Activated CD8-positive, alpha-beta memory T cell treated with anti-CD3 and anti-CD28 coated beads for 24 hours (primary cell): ENCODE measurements around the gene COQ8A.

Experiments used
- DNase-seq: peaks from one replicate; pipeline ENCODE4 v3.0.0-alpha.2; 2020

Gene COQ8A

GRCh38 chr1:226974544-226975258 lies 34.6 kb downstream of the COQ8A start:
- DNase-seq = no peak

GRCh38 chr1:226975259-226976250 lies 35.5 kb downstream of the COQ8A start:
- no peak for DNase-seq

GRCh38 chr1:226976276-226976977 lies 36.3 kb downstream of the COQ8A start:
- DNase-seq = no peak

GRCh38 chr1:226976978-226977642 lies 37.0 kb downstream of the COQ8A start:
- DNase-seq = no peak

- DNase-seq = no peak
Measured at GRCh38 chr1:226977643-226978431, 37.7 kb downstream of the COQ8A start.

GRCh38 chr1:226978432-226979114 lies 38.5 kb downstream of the COQ8A start:
- no peak for DNase-seq

- DNase-seq = no peak
Measured at GRCh38 chr1:226979115-226979516, 39.0 kb downstream of the COQ8A start.

- no peak for DNase-seq
Measured at GRCh38 chr1:226979517-226980121, 39.5 kb downstream of the COQ8A start.

GRCh38 chr1:226980122-226980560 lies 40.0 kb downstream of the COQ8A start:
- DNase-seq = peak; percentile 48

- peak; percentile 45 for DNase-seq
Measured at GRCh38 chr1:226980565-226981385, 40.7 kb downstream of the COQ8A start.

GRCh38 chr1:226981386-226981817 lies 41.3 kb downstream of the COQ8A start:
- DNase-seq = no peak

GRCh38 chr1:226981838-226982237 lies 41.7 kb downstream of the COQ8A start:
- DNase-seq = peak; percentile 35

- DNase-seq = peak; percentile 52
Measured at GRCh38 chr1:226982451-226983177, 42.5 kb downstream of the COQ8A start.

- peak; percentile 49 for DNase-seq
Measured at GRCh38 chr1:226983247-226983991, 43.3 kb downstream of the COQ8A start.

- no peak for DNase-seq
Measured at GRCh38 chr1:226983992-226984364, 43.9 kb downstream of the COQ8A start.

GRCh38 chr1:226984521-226985238 lies 44.6 kb downstream of the COQ8A start:
- DNase-seq = peak; percentile 51

GRCh38 chr1:226985239-226985838 lies 45.2 kb downstream of the COQ8A start:
- DNase-seq = no peak
